GM21515 (cell line): ENCODE results near the gene ANGPTL2.

Experiments
- ATAC-seq: cut with Tn5 transposase; IDR thresholded peaks from one replicate; pipeline ENCODE4 v1.9.1; 2021; ENCODE audit not compliant: unreplicated experiment

Gene ANGPTL2

DNA sequence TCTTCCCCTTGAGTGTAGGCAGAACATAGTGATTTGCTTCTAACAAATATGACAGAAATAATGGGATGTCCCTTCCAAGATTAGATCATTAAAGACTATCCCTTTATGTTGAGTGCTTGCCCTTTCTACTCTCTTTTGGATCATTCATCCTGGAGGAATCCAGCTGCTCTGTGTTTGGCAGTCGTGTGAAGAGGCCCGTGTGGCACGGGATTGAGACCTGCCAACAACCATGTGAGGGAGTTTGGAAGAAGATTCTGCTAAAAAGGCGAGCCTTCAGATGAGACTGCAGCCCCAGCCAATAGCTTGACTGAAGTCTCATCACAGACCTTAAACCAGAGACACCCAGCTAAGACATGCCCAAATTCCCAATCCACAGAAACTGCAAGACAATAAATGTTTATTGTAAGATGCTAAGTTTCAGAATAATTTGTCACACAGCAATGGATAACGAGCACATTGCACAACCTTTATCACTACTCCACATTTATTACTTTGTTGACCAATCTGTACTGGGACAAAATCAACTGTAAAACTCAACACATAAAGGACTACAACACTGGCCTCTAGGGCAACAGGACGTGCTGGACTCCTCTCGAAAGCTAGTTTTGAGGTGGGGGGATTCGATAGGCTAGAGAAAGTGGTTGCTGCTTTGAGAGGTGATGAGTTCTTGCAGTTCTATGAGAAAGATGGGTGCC, 42.8 kb downstream of the ANGPTL2 start:
- no peak for ATAC-seq

DNA sequence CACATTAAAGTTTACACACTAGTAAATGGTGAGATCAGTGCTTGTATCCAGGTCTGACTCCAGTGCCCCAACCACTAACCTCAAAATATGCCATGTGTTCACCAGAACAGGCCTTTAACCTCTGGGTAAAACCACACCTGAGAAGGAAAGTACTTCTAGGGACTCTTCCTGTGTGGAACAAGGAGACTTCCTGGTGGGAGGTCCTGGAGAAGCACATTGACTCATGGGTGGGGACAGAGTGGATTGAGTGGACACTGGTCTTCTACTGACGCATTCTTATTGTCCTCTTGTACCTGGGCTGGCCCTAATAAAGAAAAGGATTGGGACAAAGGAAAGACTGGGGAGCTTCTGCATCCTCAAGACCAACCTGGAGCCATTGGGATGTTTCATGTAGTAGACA, 43.4 kb downstream of the ANGPTL2 start:
- no peak for ATAC-seq

- no peak for ATAC-seq
Measured at GRCh38 chr9:127078336-127078735, 44.1 kb downstream of the ANGPTL2 start.

GRCh38 chr9:127077644-127077946, 44.8 kb downstream of the ANGPTL2 start:
- ATAC-seq = no peak

- no peak for ATAC-seq
Measured at GRCh38 chr9:127076860-127077643, 45.4 kb downstream of the ANGPTL2 start.

DNA sequence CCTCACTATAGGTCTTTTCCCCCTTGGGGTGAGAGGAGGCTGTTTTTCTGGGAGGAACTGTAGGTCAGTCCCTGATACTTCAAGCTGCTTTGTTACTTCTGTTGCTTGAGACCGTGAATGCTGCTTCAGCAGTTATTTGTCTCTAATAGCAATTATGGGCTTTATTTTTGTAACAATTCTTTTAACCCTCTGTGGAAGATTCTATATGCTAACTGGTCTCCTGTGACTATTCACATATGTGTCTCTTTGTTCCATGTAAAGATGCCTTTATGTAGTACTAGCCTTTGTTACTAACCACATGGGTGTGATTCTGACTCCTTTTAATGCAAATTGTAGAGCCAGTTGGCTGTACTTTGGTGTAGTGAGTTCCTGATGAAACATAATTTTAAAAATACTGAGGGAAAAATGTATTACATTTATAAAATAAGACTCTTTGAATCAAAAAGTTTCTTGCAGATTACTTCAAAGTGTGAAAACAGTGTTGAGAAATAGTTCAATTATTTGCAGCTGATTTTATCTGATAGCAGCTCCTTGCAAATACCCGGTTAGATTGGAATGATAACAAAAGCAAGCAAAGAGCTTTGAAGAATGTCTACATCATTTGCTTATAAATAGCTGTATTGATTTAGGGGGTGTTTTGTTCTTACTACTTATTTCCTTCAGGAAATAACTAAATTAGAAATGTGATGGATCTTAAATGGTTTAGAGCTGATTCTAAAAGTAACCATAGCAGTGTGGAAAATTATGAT, 46.6 kb downstream of the ANGPTL2 start:
- no peak for ATAC-seq

DNA sequence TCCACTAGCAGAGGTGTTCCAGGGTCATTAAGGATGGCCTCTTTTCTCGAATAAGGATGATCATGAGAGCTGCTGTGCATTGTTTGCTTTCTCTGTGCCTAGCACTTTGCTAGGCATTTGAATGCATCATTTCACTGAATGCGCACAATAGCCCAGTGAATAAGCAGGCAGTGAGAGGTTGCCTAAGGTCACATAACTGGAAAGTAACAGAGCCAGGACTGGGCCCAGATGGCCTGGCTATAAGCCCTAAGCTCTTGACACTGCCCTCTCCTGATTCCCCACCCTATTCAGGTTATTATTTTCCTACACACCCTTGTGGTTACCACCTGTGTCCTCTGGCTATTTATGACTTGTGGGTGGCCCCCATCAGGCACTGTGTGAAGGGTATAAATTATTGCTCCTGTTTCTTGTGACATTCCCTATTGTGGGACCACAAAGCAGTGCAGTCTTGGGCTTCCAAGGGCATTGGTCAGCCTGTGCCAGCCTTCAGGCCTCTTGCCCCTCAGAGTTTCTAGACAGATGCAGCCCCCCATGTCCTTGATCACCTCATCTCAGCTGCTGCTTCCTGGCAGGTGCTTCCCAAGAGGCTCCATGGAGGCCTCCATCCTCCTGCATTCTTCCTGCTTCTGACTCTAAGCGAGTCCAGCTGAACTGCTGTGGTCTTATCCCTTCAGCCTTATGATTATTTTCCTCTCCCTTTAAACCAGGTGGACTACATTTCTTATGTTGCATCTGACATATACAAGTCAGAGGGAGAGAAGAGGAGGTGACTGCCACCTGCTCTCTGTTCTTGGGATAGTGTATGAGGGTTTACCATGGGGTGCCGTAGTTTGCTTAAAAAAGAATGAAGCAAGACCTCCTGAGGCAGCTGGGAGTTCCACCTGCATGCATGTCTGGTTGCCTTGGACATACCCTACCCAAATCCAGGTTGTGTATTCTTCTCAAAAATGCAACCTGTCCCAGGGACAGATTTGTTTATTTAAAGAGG, 47.6 kb downstream of the ANGPTL2 start:
- ATAC-seq = no peak

GRCh38 chr9:127067603-127068220, 54.7 kb downstream of the ANGPTL2 start:
- no peak for ATAC-seq

DNA sequence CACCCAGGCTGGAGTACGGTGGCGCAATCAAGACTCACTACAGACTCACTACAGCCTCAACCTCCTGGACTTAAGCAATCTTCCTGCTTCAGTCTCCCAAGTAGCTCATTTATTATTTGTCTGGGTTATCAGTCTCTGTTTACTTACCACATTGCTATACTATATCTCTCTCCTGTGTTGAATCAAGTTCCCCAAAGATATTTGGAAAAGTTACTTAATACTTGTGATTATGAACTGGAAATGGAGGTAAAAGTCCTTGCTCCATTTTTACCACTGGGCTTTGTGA, 55.6 kb downstream of the ANGPTL2 start:
- no peak for ATAC-seq

GRCh38 chr9:127066060-127066850, 56.2 kb downstream of the ANGPTL2 start:
- ATAC-seq = no peak

DNA sequence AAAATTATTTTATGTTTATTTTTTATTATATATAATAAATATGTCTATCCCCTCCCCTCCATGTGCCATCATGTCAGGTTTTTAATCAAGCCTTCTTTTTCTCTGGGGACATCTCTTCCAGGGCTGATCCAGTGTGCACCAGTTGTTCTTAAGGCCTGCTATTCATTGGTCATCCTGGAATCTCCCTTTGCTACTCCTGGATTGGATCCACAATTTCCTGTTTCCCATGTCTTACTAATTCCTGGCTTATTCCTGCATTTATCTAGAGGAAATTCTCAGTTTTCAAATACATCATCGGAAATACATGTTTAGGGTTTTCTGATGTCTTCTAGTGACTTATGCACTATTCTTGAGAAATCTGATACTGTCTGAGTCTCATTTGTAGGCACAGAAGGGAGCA, 56.8 kb downstream of the ANGPTL2 start:
- ATAC-seq = no peak

DNA sequence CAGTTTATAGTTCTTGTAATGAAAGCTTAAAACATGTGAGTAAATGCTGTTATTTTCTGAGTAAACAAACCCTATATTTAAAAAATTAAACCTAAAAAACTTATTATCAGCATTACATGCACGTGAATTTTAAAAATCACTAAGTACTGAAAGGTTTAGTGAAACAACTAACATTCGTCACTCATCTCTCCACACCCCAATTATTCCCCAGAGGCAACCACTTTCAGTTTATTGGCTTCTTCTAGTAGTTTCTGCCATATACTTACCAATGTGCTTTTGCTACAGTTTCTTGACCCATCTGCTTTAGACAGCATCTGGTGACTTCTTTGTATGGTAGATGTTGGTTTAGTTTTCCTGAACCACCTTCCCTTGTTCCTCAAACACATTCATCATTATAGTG, 58.1 kb downstream of the ANGPTL2 start:
- ATAC-seq = no peak

GRCh38 chr9:127061411-127061810, 61.0 kb downstream of the ANGPTL2 start:
- no peak for ATAC-seq

- no peak for ATAC-seq
Measured at GRCh38 chr9:127059765-127060361, 62.6 kb downstream of the ANGPTL2 start.

DNA sequence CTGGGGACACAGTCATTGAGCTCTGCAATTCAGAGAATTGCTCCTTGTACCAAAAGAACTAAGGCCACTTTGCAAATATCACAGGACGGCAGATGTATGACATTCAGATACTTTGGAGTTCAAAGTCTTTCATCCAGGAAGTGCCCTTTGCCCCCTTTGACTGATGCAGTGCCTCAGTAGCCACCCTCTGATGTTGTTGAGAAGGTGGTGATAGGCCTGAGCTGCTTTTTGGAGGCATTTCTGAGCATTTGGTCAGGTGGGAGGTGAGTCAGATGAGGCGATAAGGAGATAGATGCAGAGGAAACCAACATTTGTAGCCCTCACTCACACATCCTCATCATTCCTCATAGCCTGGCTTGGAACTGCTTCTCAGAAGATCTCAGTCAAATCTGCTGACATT, 63.4 kb downstream of the ANGPTL2 start:
- ATAC-seq = no peak

GRCh38 chr9:127058645-127059021, 63.8 kb downstream of the ANGPTL2 start:
- ATAC-seq = no peak

GRCh38 chr9:127058011-127058644, 64.3 kb downstream of the ANGPTL2 start:
- ATAC-seq = no peak

- no peak for ATAC-seq
Measured at GRCh38 chr9:127056446-127056845, 66.0 kb downstream of the ANGPTL2 start.
